Endodermal cell (in vitro differentiated cells): ENCODE results near the gene ERC1. TPM values are rescaled to one million over a fixed set of nuclear protein-coding genes. Genes with fewer than 3 reads are reported as not detected.

ENCODE experiments used
- DNase-seq: peaks from one replicate; pipeline ENCODE4 v3.0.0-alpha.2; 2017
- H3K27ac ChIP-seq: 2 replicates; pipeline ENCODE4 v1.5.1; 2013; ENCODE audit warnings: mild to moderate bottlenecking, low read depth, low read length, moderate library complexity
- H3K27me3 ChIP-seq: 2 replicates; pipeline ENCODE4 v1.6.1; 2013; ENCODE audit warnings: mild to moderate bottlenecking, low read length, moderate library complexity; ENCODE audit not compliant: insufficient read depth, control insufficient read depth, poor library complexity, severe bottlenecking
- H3K36me3 ChIP-seq: 2 replicates; pipeline ENCODE4 v1.7.0; 2013; ENCODE audit warnings: mild to moderate bottlenecking, low read length, moderate library complexity; ENCODE audit not compliant: control insufficient read depth, insufficient read depth
- H3K4me1 ChIP-seq: one replicate; pipeline ENCODE4 v1.7.0; 2013; ENCODE audit warnings: low read length; ENCODE audit not compliant: control insufficient read depth, insufficient read depth
- H3K4me3 ChIP-seq: 2 replicates; pipeline ENCODE4 v1.5.1; 2013; ENCODE audit warnings: mild to moderate bottlenecking, low read length, moderate library complexity
- H3K9ac ChIP-seq: 2 replicates; pipeline ENCODE4 v1.6.1; 2013; ENCODE audit warnings: mild to moderate bottlenecking, low read length, moderate library complexity; ENCODE audit not compliant: poor library complexity, severe bottlenecking; ENCODE audit errors: extremely low read depth
- H3K9me3 ChIP-seq: 2 replicates; pipeline ENCODE4 v1.6.1; 2013; ENCODE audit warnings: mild to moderate bottlenecking, low read length, moderate library complexity; ENCODE audit not compliant: control insufficient read depth
- H3K27ac Mint-ChIP-seq: 2 replicates; pipeline ENCODE4 v1.8.0; 2020; ENCODE audit warnings: mixed read lengths
- H3K27me3 Mint-ChIP-seq: 2 replicates; pipeline ENCODE4 v1.8.0; 2021; ENCODE audit warnings: mild to moderate bottlenecking, mixed read lengths; ENCODE audit not compliant: insufficient read depth
- H3K36me3 Mint-ChIP-seq: 2 replicates; pipeline ENCODE4 v1.8.0; 2020; ENCODE audit warnings: low read depth, mixed read lengths
- H3K4me1 Mint-ChIP-seq: 2 replicates; pipeline ENCODE4 v1.8.0; 2020; ENCODE audit warnings: mixed read lengths
- H3K4me3 Mint-ChIP-seq: 2 replicates; pipeline ENCODE4 v1.8.0; 2020; ENCODE audit warnings: mild to moderate bottlenecking, moderate library complexity, mixed read lengths
- H3K9me3 Mint-ChIP-seq: 2 replicates; pipeline ENCODE4 v1.8.0; 2020; ENCODE audit warnings: mild to moderate bottlenecking, mixed read lengths
- WGBS, 2 experiments: methylation state at CpG; one replicate each; pipeline versions ENCODE4 v1.1.5 to v1.1.7; 2013; ENCODE audit warnings: missing lambda C conversion rate in 2 of 2, mixed read lengths in 1 of 2; ENCODE audit not compliant: insufficient coverage in 1 of 2, insufficient read length in 1 of 2; 5-methylcytosine and 5-hydroxymethylcytosine counted together
- total RNA-seq, 2 donors: library from RNA; stranded (reverse); fragmentation: NEBNext Ultra II Directional in 1 of 2; extraction: Animal tissue kit (Norgen Biotek cat#: 25700) in 1 of 2; gene quantifications; 2 replicates in 1 of 2; 3 replicates in 1 of 2; pipeline ENCODE4 v1.2.1, GENCODE V29; 2021
- TF ChIP-seq, protein P1 (sequence below): fragments of 200-600 bp; sonication (generic); conservative IDR thresholded peaks from 2 replicates; pipeline ENCODE4 v1.5.0; 2021; ENCODE audit warnings: antibody characterized with exemption, mild to moderate bottlenecking

ERC1 gene
- total RNA-seq, 2 donors from 2014 or later = 60.6 to 159 TPM

GRCh38 chr12:981176-981828 is 9.7 kb upstream of the ERC1 start:
- Mint-ChIP-seq H3K27me3 (no peaks in the 10 kb centered on the region), H3K9me3 (no peaks in the 10 kb centered on the region), H3K36me3 (peaks cover 5% of the 10 kb centered on the region), H3K4me1 (peaks cover 5% of the 10 kb centered on the region), H3K4me3 (no peak overlapping the region), H3K27ac (no peak overlapping the region)
- DNase-seq = no peak
- H3K9ac ChIP-seq = no peak overlapping the region
- no peaks in the 10 kb centered on the region for H3K9me3 ChIP-seq
- H3K27me3 ChIP-seq = no peaks in the 10 kb centered on the region
- no peaks in the 10 kb centered on the region for H3K4me1 ChIP-seq
- no peak overlapping the region for H3K4me3 ChIP-seq
- H3K36me3 ChIP-seq = no peaks in the 10 kb centered on the region
- 95 to 98% methylated on average over 5 to 7 of the region's 8 CpGs for WGBS, 2 experiments
- H3K27ac ChIP-seq = no peak overlapping the region
- TF ChIP-seq, protein P1, sequence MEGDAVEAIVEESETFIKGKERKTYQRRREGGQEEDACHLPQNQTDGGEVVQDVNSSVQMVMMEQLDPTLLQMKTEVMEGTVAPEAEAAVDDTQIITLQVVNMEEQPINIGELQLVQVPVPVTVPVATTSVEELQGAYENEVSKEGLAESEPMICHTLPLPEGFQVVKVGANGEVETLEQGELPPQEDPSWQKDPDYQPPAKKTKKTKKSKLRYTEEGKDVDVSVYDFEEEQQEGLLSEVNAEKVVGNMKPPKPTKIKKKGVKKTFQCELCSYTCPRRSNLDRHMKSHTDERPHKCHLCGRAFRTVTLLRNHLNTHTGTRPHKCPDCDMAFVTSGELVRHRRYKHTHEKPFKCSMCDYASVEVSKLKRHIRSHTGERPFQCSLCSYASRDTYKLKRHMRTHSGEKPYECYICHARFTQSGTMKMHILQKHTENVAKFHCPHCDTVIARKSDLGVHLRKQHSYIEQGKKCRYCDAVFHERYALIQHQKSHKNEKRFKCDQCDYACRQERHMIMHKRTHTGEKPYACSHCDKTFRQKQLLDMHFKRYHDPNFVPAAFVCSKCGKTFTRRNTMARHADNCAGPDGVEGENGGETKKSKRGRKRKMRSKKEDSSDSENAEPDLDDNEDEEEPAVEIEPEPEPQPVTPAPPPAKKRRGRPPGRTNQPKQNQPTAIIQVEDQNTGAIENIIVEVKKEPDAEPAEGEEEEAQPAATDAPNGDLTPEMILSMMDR = no peak

DNA sequence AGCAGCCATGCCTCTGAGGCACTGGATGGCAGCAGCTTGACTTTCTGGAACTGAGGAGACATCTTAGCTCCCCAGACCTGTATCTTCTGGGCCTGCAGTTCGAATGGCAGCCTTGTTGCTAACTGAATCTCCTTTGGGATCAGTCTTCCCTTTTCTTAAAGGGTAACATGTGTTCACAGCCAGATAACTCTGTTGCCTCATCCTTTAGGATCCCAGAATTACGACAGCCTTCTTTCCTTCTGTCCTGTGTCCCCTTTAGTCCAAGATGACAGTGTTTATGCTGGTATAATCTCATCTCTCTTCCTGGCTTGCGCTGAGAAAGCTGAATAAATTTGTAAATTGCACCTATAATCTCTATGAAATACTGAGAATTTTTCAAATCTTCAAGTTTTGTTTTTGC is 9.1 kb upstream of the ERC1 start:
- Histone ChIP-seq H3K36me3 (no peaks in the 10 kb centered on the region), H3K27ac (no peak overlapping the region), H3K4me3 (no peak overlapping the region), H3K4me1 (no peaks in the 10 kb centered on the region), H3K9me3 (no peaks in the 10 kb centered on the region), H3K27me3 (no peaks in the 10 kb centered on the region), H3K9ac (no peak overlapping the region)
- WGBS, 2 experiments = 92 to 94% methylated on average over 2 to 3 of the region's 3 CpGs
- peaks cover 5% of the 10 kb centered on the region for H3K4me1 Mint-ChIP-seq
- H3K27ac Mint-ChIP-seq = no peak overlapping the region
- DNase-seq = no peak
- H3K36me3 Mint-ChIP-seq = peaks cover 9% of the 10 kb centered on the region
- H3K27me3 Mint-ChIP-seq = no peaks in the 10 kb centered on the region
- no peaks in the 10 kb centered on the region for H3K9me3 Mint-ChIP-seq
- TF ChIP-seq, protein P1 = no peak
- no peak overlapping the region for H3K4me3 Mint-ChIP-seq

DNA sequence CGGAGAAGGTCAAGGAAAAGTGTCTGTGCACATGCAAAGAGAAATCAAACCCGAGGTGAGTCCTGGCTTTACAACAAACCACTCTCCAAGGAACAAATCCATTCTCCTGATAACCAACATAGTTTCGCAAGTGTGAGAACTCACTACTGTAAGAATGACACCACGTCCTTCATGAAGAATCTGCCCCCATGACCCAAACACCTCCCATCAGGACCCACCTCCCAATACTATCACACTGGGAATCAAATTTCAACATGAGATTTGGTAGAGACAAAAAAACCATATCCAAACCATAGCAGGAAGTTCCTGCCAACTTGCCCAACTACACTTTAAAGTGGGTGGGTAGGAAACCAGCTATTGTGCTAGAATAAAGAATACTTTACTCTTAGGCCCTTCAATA is 2.4 kb upstream of the ERC1 start:
- no peak overlapping the region for H3K27ac Mint-ChIP-seq
- H3K9me3 Mint-ChIP-seq = no peaks in the 10 kb centered on the region
- peaks cover 7% of the 10 kb centered on the region for H3K36me3 Mint-ChIP-seq
- H3K4me3 Mint-ChIP-seq = no peak overlapping the region
- H3K4me3 ChIP-seq = peak overlapping the region; percentile 6
- H3K4me1 Mint-ChIP-seq = peaks cover 27% of the 10 kb centered on the region
- H3K36me3 ChIP-seq = no peaks in the 10 kb centered on the region
- no peak overlapping the region for H3K9ac ChIP-seq
- H3K27me3 ChIP-seq = no peaks in the 10 kb centered on the region
- 86 to 100% methylated on average over 2 to 4 of the region's 4 CpGs for WGBS, 2 experiments
- peaks cover 3% of the 10 kb centered on the region for H3K4me1 ChIP-seq
- no peaks in the 10 kb centered on the region for H3K9me3 ChIP-seq
- H3K27me3 Mint-ChIP-seq = no peaks in the 10 kb centered on the region
- DNase-seq = no peak
- no peak overlapping the region for H3K27ac ChIP-seq
- TF ChIP-seq, protein P1 = no peak
